ENCODE data around the gene PCNA. TPM values are rescaled to one million over a fixed set of nuclear protein-coding genes. Genes with fewer than 3 reads are reported as not detected.
"Not testable (repeated sequence)": the region's sequence is repeated elsewhere in the genome, so short reads cannot be mapped to it uniquely, and the experiment has no call there.

The PCNA gene
- total and polyA plus RNA-seq, 10 donors: 39.6 to 106 (median 52.0) TPM

DNA sequence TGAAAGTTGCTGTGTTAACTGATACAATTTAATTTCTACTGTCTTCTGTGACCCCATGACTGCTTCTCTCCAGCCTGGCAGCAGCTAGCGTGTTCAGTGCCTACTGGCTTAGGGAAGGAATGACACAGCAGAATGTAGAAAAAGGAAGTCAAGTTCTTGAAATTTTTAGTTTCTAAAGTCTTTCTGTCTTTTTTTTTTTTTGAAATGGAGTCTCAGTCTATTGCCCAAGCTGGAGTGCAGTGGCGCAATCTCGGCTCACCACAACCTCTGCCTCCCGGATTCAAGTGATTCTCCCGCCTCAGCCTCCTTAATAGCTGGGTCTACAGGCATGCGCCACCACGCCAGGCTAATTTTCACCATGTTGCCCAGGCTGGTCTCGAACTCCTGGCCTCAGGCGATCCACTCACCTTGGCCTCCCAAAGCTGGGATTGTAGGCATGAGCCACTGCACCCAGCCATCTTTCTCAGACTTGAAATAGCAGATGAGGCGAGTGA lies 39.3 kb downstream of the PCNA start:
- 49 to 64% (median 55%) methylated on average over 10 of the region's 10 CpGs for WGBS, 5 donors
- no peaks in the 10 kb centered on the region for H3K27me3 ChIP-seq (replicated peaks in 1 of 7)
- intact Hi-C loops (cut with DNase I; ENCODE audit: low total_unique reads): no loop called here
- peak overlapping the region; percentile 85 to 95 (median 92) for H3K27ac ChIP-seq
- H3K4me1 ChIP-seq: peaks cover 15 to 80% (median 42%) of the 10 kb centered on the region in 6 donors
- peak overlapping the region in 1 of 8 donors; percentile 62 for H3K4me3 ChIP-seq
- DNase-seq: peak; percentile 90
- TF ChIP-seq, protein P1, sequence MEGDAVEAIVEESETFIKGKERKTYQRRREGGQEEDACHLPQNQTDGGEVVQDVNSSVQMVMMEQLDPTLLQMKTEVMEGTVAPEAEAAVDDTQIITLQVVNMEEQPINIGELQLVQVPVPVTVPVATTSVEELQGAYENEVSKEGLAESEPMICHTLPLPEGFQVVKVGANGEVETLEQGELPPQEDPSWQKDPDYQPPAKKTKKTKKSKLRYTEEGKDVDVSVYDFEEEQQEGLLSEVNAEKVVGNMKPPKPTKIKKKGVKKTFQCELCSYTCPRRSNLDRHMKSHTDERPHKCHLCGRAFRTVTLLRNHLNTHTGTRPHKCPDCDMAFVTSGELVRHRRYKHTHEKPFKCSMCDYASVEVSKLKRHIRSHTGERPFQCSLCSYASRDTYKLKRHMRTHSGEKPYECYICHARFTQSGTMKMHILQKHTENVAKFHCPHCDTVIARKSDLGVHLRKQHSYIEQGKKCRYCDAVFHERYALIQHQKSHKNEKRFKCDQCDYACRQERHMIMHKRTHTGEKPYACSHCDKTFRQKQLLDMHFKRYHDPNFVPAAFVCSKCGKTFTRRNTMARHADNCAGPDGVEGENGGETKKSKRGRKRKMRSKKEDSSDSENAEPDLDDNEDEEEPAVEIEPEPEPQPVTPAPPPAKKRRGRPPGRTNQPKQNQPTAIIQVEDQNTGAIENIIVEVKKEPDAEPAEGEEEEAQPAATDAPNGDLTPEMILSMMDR (IDR thresholded peaks at IDR 0.05 in 8 of 11, conservative IDR thresholded peaks at IDR 0.05 in 3 of 11): peak in 1 of 11 experiments; percentile 13
- TF ChIP-seq POLR2AphosphoS5 (IDR thresholded peaks at IDR 0.05) (peak; percentile 29 to 71 (median 42)), POLR2A (IDR thresholded peaks at IDR 0.05) (no peak)
- no peaks in the 10 kb centered on the region for H3K9me3 ChIP-seq
- H3K36me3 ChIP-seq: no peaks in the 10 kb centered on the region

DNA sequence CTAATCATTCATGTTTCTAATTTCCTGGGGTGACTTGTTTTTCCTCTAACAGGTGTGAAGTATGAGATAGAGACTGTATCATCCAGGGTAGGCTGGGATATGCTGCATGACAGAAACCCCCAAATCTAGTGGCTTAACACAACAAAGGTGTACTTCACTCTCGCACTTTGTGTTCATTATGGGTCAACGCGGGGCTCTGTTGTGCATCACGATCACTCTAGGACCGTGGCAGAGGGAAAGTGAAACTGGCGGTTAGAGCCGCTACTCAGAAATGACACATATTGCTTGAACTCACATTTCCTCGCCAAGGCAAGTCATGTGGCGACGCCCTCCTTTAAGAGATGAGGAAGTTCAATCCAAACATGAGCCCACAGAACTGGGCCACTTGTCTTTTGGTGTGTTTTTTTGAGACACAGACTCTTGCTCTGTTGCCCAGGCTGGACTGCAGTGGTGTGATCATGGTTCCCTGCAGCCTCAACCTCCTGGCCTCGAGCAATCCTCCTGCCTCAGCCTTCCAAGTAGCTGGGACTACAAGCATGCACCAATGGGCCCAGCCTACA lies 41.3 kb downstream of the PCNA start:
- DNase-seq: peak; percentile 93
- TF ChIP-seq POLR2AphosphoS5 (IDR thresholded peaks at IDR 0.05) (peak in 2 of 3 donors; percentile 63 to 93), POLR2A (IDR thresholded peaks at IDR 0.05) (no peak)
- peaks cover 15 to 82% (median 41%) of the 10 kb centered on the region in 6 donors for H3K4me1 ChIP-seq
- 4 to 23% (median 8%) methylated on average over 4 to 11 of the region's 11 CpGs for WGBS, 5 donors
- no peaks in the 10 kb centered on the region for H3K9me3 ChIP-seq
- no peaks in the 10 kb centered on the region for H3K36me3 ChIP-seq
- no peaks in the 10 kb centered on the region for H3K27me3 ChIP-seq (replicated peaks in 1 of 7)
- intact Hi-C loops (cut with DNase I; ENCODE audit: low total_unique reads): no loop called here
- peak overlapping the region; percentile 85 to 95 (median 92) for H3K27ac ChIP-seq
- H3K4me3 ChIP-seq: peak overlapping the region in 5 of 8 donors; percentile 16 to 62 (median 17)

DNA sequence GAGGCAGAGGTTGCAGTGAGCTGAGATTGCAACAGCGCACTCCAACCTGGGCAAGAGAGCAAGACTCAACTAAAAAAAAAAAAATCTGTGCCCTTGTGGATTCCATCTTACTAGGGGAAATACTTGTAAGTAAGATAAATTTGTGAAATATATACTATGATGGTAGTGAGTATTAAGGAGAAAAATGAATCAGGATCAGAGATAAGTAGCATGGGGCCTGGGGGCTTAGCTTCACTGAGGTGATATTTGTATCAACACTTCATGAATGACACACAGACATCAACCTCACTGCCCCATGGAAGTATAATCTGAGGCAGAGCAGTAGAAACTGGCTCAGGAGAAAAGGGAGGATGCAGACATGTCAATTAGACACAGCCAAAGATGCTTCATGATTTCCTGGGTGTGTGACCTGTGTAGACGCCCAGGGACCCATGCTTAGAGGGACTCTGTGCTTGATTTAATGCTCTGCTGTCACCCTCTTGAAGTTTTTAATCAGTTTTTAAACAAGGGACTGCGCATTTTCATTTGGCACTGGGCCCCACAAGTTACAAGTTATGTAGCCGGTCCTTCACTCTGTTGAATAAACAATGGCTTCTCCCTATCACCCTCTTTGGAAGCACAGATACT lies 41.9 kb downstream of the PCNA start:
- H3K4me3 ChIP-seq: peak overlapping the region in 5 of 8 donors; percentile 16 to 62 (median 17)
- DNase-seq: no peak

DNA sequence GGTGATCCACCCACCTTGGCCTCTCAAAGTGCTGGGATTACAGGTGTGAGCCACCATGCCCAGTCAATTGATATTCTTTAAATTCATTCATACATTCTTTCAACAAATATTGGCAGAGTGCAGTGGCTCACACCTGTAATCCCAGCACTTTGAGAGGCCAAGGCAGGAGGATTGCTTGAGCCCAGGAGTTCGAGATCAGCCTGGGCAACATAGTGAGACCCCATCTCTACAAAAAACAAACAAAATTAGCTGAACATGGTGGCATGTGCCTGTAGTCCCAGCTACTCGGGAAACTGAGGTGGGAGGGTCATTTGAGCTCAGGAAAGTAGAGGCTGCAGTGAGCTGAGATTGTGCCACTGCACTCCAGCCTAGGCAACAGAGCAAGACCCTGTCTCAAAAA lies 42.8 kb downstream of the PCNA start:
- intact Hi-C loops (cut with DNase I; ENCODE audit: low total_unique reads); H3K9me3 ChIP-seq; H3K4me3 ChIP-seq; H3K27me3 ChIP-seq (replicated peaks in 1 of 7); H3K36me3 ChIP-seq; DNase-seq: not testable (repeated sequence)
- Histone ChIP-seq H3K4me1 (peaks cover 15 to 85% (median 43%) of the 10 kb centered on the region in 6 donors), H3K27ac (peak overlapping the region in 5 of 8 donors; percentile 85 to 95 (median 93))
- WGBS, 5 donors: 93 to 98% (median 96%) methylated on average over 2 of the region's 2 CpGs

More for the DNA sequence above, 41.9 kb downstream of the PCNA start:
- intact Hi-C loops (cut with DNase I; ENCODE audit: low total_unique reads): no loop called here
- peaks cover 15 to 88% (median 45%) of the 10 kb centered on the region in 6 donors for H3K4me1 ChIP-seq
- H3K27ac ChIP-seq: peak overlapping the region; percentile 85 to 95 (median 92)
- H3K36me3 ChIP-seq: no peaks in the 10 kb centered on the region
- WGBS, 5 donors: 45 to 51% (median 48%) methylated on average over 4 of the region's 4 CpGs
- H3K9me3 ChIP-seq: no peaks in the 10 kb centered on the region
- H3K27me3 ChIP-seq (replicated peaks in 1 of 7): no peaks in the 10 kb centered on the region
- TF ChIP-seq, protein P1 (IDR thresholded peaks at IDR 0.05 in 8 of 11, conservative IDR thresholded peaks at IDR 0.05 in 3 of 11): no peak
- no peak for TF ChIP-seq POLR2A (IDR thresholded peaks at IDR 0.05)
- TF ChIP-seq POLR2AphosphoS5 (IDR thresholded peaks at IDR 0.05): no peak

DNA sequence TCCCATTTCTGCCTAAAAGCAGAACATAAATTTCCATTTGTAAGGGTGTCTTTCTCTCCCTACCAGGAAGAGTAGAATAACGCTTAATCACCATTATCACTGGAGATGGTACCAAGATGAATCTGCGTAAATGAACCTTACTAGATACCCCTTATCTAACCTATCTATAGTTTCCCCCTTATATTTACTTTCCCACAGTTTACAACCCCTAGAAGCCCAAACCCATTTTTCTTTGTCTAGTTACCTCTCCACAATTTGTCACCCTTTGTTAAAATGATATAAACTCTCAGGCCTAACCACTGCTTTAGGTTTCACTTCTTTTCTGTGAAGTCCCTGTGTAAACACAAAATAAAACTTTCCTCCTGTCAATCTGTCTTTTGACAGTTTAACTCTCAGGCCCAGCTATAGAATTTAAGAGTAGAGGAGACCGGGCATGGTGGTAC lies 45.5 kb downstream of the PCNA start:
- no peaks in the 10 kb centered on the region for H3K9me3 ChIP-seq
- H3K27me3 ChIP-seq (replicated peaks in 1 of 7): no peaks in the 10 kb centered on the region
- H3K4me3 ChIP-seq: no peak overlapping the region
- H3K4me1 ChIP-seq: peaks cover 6 to 61% (median 22%) of the 10 kb centered on the region in 6 donors
- 68 to 86% (median 81%) methylated on average over 3 of the region's 3 CpGs for WGBS, 5 donors
- peak overlapping the region in 7 of 8 donors; percentile 18 to 84 (median 65) for H3K27ac ChIP-seq
- TF ChIP-seq POLR2A (IDR thresholded peaks at IDR 0.05) (no peak), POLR2AphosphoS5 (IDR thresholded peaks at IDR 0.05) (no peak)
- TF ChIP-seq, protein P1 (IDR thresholded peaks at IDR 0.05 in 8 of 11, conservative IDR thresholded peaks at IDR 0.05 in 3 of 11): no peak
- no peaks in the 10 kb centered on the region for H3K36me3 ChIP-seq
- intact Hi-C loops (cut with DNase I; ENCODE audit: low total_unique reads): no loop called here
- DNase-seq: no peak
